Mucosa of rectum (tissue), 2 donors: ENCODE data around the gene SPAM1.
"Not testable (repeated sequence)": the region's sequence is repeated elsewhere in the genome, so short reads cannot be mapped to it uniquely, and the experiment has no call there.

ENCODE experiments used
- H3K27ac ChIP-seq, 2 donors: one replicate each; pipeline ENCODE4 v1.7.0; 2013; ENCODE audit warnings: inconsistent platforms in 2 of 2, low read depth in 2 of 2, low read length in 2 of 2
- H3K27me3 ChIP-seq, 2 donors: one replicate each; pipeline ENCODE4 v1.7.0; 2013; ENCODE audit warnings: low read length in 2 of 2; ENCODE audit not compliant: control insufficient read depth in 2 of 2, insufficient read depth in 2 of 2
- H3K36me3 ChIP-seq, 2 donors: one replicate each; pipeline ENCODE4 v1.7.0; 2013; ENCODE audit warnings: low read length in 2 of 2; ENCODE audit not compliant: control insufficient read depth in 2 of 2, insufficient read depth in 2 of 2
- H3K4me1 ChIP-seq, 2 donors: one replicate each; pipeline ENCODE4 v1.7.0; 2013; ENCODE audit warnings: low read length in 2 of 2, mild to moderate bottlenecking in 1 of 2; ENCODE audit not compliant: control insufficient read depth in 2 of 2, insufficient read depth in 2 of 2
- H3K4me3 ChIP-seq, 2 donors: one replicate each; pipeline ENCODE4 v1.7.0; 2013; ENCODE audit warnings: low read length in 2 of 2
- H3K9ac ChIP-seq, 2 donors: one replicate each; pipeline ENCODE4 v1.7.0; 2013; ENCODE audit warnings: low read length in 2 of 2, low read depth in 1 of 2, mild to moderate bottlenecking in 1 of 2
- H3K9me3 ChIP-seq, 2 donors: one replicate each; pipeline ENCODE4 v1.7.0; 2013; ENCODE audit warnings: low read length in 2 of 2; ENCODE audit not compliant: control insufficient read depth in 2 of 2
- donor health status: healthy.
- donor health status: Normal muscosa, but diverticular disease.

Gene SPAM1

GRCh38 chr7:123924941-123925340 lies at the start of gene SPAM1:
TSS of gene SPAM1 (plus strand) at chr7:123925241. CDS start at chr7:123953571, 28,330 bp downstream.
- no peaks in the 10 kb centered on the region for H3K9me3 ChIP-seq
- no peak within 1 kb of the TSS for H3K27ac ChIP-seq
- H3K9ac ChIP-seq, result no peak within 1 kb of the TSS
- H3K36me3 ChIP-seq, result no peaks in the 10 kb centered on the region
- peaks cover 0 to 3% of the 10 kb centered on the region in 2 donors for H3K4me1 ChIP-seq
- H3K27me3 ChIP-seq, result no peaks in the 10 kb centered on the region
- H3K4me3 ChIP-seq, result no peak within 1 kb of the TSS

- Histone ChIP-seq H3K27ac (no peak overlapping the region), H3K36me3 (no peaks in the 10 kb centered on the region), H3K4me3 (no peak overlapping the region), H3K4me1 (no peaks in the 10 kb centered on the region), H3K9me3 (no peaks in the 10 kb centered on the region), H3K27me3 (no peaks in the 10 kb centered on the region), H3K9ac (no peak overlapping the region)
These were observed 48.3 kb upstream of the SPAM1 start for GRCh38 chr7:123876557-123877256.

GRCh38 chr7:123879628-123880027 lies 45.4 kb upstream of the SPAM1 start:
- no peaks in the 10 kb centered on the region for H3K36me3 ChIP-seq
- no peak overlapping the region for H3K27ac ChIP-seq
- no peak overlapping the region for H3K4me3 ChIP-seq
- no peaks in the 10 kb centered on the region for H3K9me3 ChIP-seq
- H3K4me1 ChIP-seq, result no peaks in the 10 kb centered on the region
- H3K27me3 ChIP-seq, result no peaks in the 10 kb centered on the region
- H3K9ac ChIP-seq, result no peak overlapping the region

- Histone ChIP-seq H3K4me1 (no peaks in the 10 kb centered on the region), H3K27ac (no peak overlapping the region), H3K9me3 (no peaks in the 10 kb centered on the region), H3K27me3 (no peaks in the 10 kb centered on the region), H3K4me3 (no peak overlapping the region), H3K9ac (no peak overlapping the region), H3K36me3 (no peaks in the 10 kb centered on the region)
These were observed 43.7 kb upstream of the SPAM1 start for GRCh38 chr7:123881300-123881699.

GRCh38 chr7:123883154-123883553 lies 41.9 kb upstream of the SPAM1 start:
- no peaks in the 10 kb centered on the region for H3K36me3 ChIP-seq
- no peak overlapping the region for H3K4me3 ChIP-seq
- no peak overlapping the region for H3K27ac ChIP-seq
- H3K4me1 ChIP-seq, result no peaks in the 10 kb centered on the region
- no peaks in the 10 kb centered on the region for H3K9me3 ChIP-seq
- no peaks in the 10 kb centered on the region for H3K27me3 ChIP-seq
- no peak overlapping the region for H3K9ac ChIP-seq

GRCh38 chr7:123888192-123888591 lies 36.8 kb upstream of the SPAM1 start:
- Histone ChIP-seq H3K27ac (no peak overlapping the region), H3K4me1 (no peaks in the 10 kb centered on the region), H3K9me3 (no peaks in the 10 kb centered on the region), H3K36me3 (no peaks in the 10 kb centered on the region), H3K4me3 (no peak overlapping the region), H3K27me3 (no peaks in the 10 kb centered on the region), H3K9ac (no peak overlapping the region)

GRCh38 chr7:123894753-123895152 lies 30.3 kb upstream of the SPAM1 start:
- H3K9ac ChIP-seq, H3K4me3 ChIP-seq, H3K27ac ChIP-seq, H3K4me1 ChIP-seq, H3K9me3 ChIP-seq, H3K36me3 ChIP-seq, H3K27me3 ChIP-seq: not testable (repeated sequence)

GRCh38 chr7:123901101-123901500 lies 23.9 kb upstream of the SPAM1 start:
- Histone ChIP-seq H3K4me3 (no peak overlapping the region), H3K27ac (no peak overlapping the region), H3K36me3 (no peaks in the 10 kb centered on the region), H3K9ac (no peak overlapping the region), H3K4me1 (no peaks in the 10 kb centered on the region), H3K9me3 (no peaks in the 10 kb centered on the region), H3K27me3 (no peaks in the 10 kb centered on the region)

GRCh38 chr7:123905714-123906113 lies 19.3 kb upstream of the SPAM1 start:
- no peaks in the 10 kb centered on the region for H3K9me3 ChIP-seq
- H3K27ac ChIP-seq, result no peak overlapping the region
- no peaks in the 10 kb centered on the region for H3K4me1 ChIP-seq
- no peaks in the 10 kb centered on the region for H3K36me3 ChIP-seq
- H3K9ac ChIP-seq, result no peak overlapping the region
- no peak overlapping the region for H3K4me3 ChIP-seq
- no peaks in the 10 kb centered on the region for H3K27me3 ChIP-seq

- H3K27ac ChIP-seq, result no peak overlapping the region
- no peaks in the 10 kb centered on the region for H3K27me3 ChIP-seq
These were observed 8.8 kb upstream of the SPAM1 start for GRCh38 chr7:123916240-123916724.

More at GRCh38 chr7:123916240-123916724, 8.8 kb upstream of the SPAM1 start:
- H3K9me3 ChIP-seq, result no peaks in the 10 kb centered on the region
- no peak overlapping the region for H3K4me3 ChIP-seq
- H3K4me1 ChIP-seq, result peaks cover 0 to 4% of the 10 kb centered on the region in 2 donors
- no peaks in the 10 kb centered on the region for H3K36me3 ChIP-seq
- H3K9ac ChIP-seq, result no peak overlapping the region
